Measurements from ENCODE around the gene RTL10.

The RTL10 gene

DNA sequence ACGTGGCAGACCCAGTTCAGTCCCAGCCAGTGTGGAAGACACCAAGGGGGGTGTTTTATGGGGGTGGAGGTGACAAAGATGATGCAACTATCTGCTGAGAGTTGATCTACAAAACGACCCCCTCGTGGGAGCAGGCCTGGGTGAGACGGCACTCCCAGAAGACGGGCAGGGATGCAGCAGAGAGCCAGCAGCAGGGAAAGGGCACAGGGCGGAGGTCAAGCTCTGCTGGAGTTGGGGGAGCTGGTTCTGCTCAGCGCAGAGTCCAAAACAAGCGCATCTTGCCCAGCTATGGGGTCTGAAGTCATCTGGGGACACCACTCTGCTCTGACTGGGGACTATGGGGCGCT is 3.9 kb downstream of the RTL10 start:
- Histone ChIP-seq H3K27ac (ENCODE audit: low read depth in 2 of 2, low read length in 2 of 2) (no peak overlapping the region), H3K27me3 (ENCODE audit: control insufficient read depth in 2 of 2, insufficient read depth in 2 of 2, low read length in 2 of 2) (no peaks in the 10 kb centered on the region), H3K4me1 (ENCODE audit: control insufficient read depth in 2 of 2, insufficient read depth in 2 of 2, low read length in 2 of 2) (peaks cover 19 to 26% of the 10 kb centered on the region in 2 donors), H3K9me3 (ENCODE audit: control insufficient read depth in 2 of 2, low read length in 2 of 2) (no peaks in the 10 kb centered on the region), H3K9ac (ENCODE audit: low read depth in 1 of 2, low read length in 2 of 2) (no peak overlapping the region), H3K36me3 (ENCODE audit: control insufficient read depth in 2 of 2, insufficient read depth in 2 of 2, low read length in 2 of 2) (peaks cover 13 to 30% of the 10 kb centered on the region in 2 donors), H3K4me3 (ENCODE audit: low read length in 2 of 2) (no peak overlapping the region)

DNA sequence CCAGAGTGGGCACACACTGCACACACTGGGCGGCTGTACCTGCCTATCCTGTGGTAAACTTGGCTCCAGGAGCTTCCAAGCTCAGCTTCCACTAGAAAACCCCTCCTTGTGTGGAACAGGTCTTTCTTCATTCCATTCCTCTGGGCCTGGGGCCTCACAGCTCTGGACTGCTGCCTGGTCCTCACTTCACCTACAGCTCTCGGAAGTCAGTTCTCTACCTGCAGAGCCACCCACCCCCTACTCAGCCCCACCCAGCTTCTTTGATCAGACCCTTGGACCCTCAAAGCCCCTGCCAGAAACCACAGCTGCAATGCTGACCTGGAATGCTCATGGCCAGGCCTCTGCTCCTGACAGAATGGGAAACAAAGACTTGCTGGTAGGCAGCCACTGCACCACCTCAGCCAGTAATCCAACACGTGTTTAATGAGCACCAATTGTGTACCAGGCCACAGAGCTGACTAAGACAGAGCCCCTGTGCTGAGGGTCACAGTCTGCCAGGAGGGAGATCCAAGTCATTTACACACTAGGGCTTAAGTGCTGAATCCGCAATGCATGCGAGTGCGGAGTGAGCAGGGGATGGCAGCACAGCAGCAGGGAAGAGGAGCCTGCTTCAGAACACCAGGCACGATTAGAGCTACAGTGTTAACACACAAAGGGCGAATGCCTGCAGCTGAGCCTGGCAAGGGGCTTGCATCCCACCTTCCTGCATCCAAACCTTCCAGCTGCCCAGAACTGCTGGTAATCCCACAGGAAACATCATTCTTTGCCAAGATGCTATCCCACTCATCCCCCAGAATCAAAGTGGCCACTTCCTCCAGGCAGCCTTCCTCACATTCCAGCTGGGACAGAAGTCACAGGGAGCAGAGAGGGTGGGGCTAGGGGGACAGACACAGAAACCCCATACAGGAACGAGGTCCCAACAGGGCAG is 4.6 kb downstream of the RTL10 start:
- no peak overlapping the region for H3K4me3 ChIP-seq (ENCODE audit: low read length in 2 of 2)
- peaks cover 14 to 22% of the 10 kb centered on the region in 2 donors for H3K4me1 ChIP-seq (ENCODE audit: control insufficient read depth in 2 of 2, insufficient read depth in 2 of 2, low read length in 2 of 2)
- H3K36me3 ChIP-seq (ENCODE audit: control insufficient read depth in 2 of 2, insufficient read depth in 2 of 2, low read length in 2 of 2), result peaks cover 13 to 30% of the 10 kb centered on the region in 2 donors
- no peaks in the 10 kb centered on the region for H3K27me3 ChIP-seq (ENCODE audit: control insufficient read depth in 2 of 2, insufficient read depth in 2 of 2, low read length in 2 of 2)
- no peaks in the 10 kb centered on the region for H3K9me3 ChIP-seq (ENCODE audit: control insufficient read depth in 2 of 2, low read length in 2 of 2)
- H3K27ac ChIP-seq (ENCODE audit: low read depth in 2 of 2, low read length in 2 of 2), result no peak overlapping the region
- no peak overlapping the region for H3K9ac ChIP-seq (ENCODE audit: low read depth in 1 of 2, low read length in 2 of 2)

DNA sequence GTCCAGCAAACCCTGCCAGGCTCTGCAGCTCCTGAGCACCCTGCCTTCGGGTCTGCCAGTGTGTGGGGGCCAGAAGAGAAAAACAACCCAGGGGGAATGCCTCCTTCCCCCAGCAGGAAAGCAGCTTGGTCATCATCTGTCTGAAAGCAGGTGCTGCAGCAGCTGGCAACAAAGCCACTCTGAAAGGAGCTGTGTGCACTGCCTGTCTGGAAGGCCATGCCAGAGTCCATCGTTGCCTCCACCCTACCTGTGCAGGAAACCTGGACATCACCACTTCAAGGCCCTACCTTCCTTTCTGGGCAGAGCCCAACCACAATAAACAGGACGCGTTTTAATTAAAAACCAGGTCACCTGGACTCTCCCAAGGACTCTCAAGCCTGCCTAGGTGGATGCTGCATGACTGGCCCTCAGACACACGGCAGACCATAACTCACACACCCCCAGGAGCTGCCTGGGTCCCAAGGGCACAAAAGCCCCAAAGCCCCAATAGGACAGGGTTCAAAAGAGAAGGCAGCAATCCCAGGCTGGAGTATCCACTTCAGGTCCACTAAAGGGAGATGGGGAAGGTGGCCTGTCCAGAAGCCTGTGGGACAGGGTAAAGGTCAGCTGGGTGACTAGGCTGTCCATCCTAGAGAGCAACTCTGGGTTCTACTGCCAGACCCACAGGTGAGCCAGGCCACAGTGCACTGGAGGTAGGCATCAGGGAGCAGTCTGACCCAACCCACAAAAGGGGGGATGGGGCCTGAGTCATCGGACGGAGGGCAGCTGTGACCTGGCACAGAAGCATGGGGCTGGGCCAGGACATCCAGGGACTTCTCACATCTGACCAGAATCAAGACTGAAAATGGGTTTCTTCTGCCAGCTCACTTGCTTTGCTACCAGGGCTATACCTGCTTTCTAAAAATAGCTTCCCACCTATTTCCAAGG is 6.1 kb downstream of the RTL10 start:
- Histone ChIP-seq H3K27ac (ENCODE audit: low read depth in 2 of 2, low read length in 2 of 2) (peak overlapping the region in 1 of 2 donors; percentile 50), H3K4me1 (ENCODE audit: control insufficient read depth in 2 of 2, insufficient read depth in 2 of 2, low read length in 2 of 2) (peaks cover 10 to 18% of the 10 kb centered on the region in 2 donors)

DNA sequence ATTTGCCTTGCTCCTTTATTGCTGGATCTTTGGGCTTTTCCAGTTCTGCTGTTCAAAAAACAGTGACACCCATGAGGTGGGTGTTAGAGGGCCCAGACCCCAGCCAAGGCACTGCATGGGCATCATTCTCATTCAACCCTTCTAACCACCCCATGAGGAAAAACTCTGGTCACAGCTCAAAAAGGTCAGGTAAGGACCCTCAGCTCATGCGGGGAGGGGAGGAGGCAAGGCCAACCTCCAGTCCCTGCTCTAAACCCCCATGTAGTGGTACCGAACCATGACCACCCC is 7.4 kb downstream of the RTL10 start:
- peaks cover 5 to 10% of the 10 kb centered on the region in 2 donors for H3K4me1 ChIP-seq (ENCODE audit: control insufficient read depth in 2 of 2, insufficient read depth in 2 of 2, low read length in 2 of 2)
- H3K36me3 ChIP-seq (ENCODE audit: control insufficient read depth in 2 of 2, insufficient read depth in 2 of 2, low read length in 2 of 2), result peaks cover 13 to 29% of the 10 kb centered on the region in 2 donors
- no peak overlapping the region for H3K4me3 ChIP-seq (ENCODE audit: low read length in 2 of 2)
- no peak overlapping the region for H3K9ac ChIP-seq (ENCODE audit: low read depth in 1 of 2, low read length in 2 of 2)
- no peak overlapping the region for H3K27ac ChIP-seq (ENCODE audit: low read depth in 2 of 2, low read length in 2 of 2)
- H3K9me3 ChIP-seq (ENCODE audit: control insufficient read depth in 2 of 2, low read length in 2 of 2), result no peaks in the 10 kb centered on the region
- H3K27me3 ChIP-seq (ENCODE audit: control insufficient read depth in 2 of 2, insufficient read depth in 2 of 2, low read length in 2 of 2), result no peaks in the 10 kb centered on the region

More for the DNA sequence above, 6.1 kb downstream of the RTL10 start:
- Histone ChIP-seq H3K27me3 (ENCODE audit: control insufficient read depth in 2 of 2, insufficient read depth in 2 of 2, low read length in 2 of 2) (no peaks in the 10 kb centered on the region), H3K4me3 (ENCODE audit: low read length in 2 of 2) (no peak overlapping the region), H3K9me3 (ENCODE audit: control insufficient read depth in 2 of 2, low read length in 2 of 2) (no peaks in the 10 kb centered on the region), H3K36me3 (ENCODE audit: control insufficient read depth in 2 of 2, insufficient read depth in 2 of 2, low read length in 2 of 2) (peaks cover 13 to 30% of the 10 kb centered on the region in 2 donors), H3K9ac (ENCODE audit: low read depth in 1 of 2, low read length in 2 of 2) (no peak overlapping the region)

DNA sequence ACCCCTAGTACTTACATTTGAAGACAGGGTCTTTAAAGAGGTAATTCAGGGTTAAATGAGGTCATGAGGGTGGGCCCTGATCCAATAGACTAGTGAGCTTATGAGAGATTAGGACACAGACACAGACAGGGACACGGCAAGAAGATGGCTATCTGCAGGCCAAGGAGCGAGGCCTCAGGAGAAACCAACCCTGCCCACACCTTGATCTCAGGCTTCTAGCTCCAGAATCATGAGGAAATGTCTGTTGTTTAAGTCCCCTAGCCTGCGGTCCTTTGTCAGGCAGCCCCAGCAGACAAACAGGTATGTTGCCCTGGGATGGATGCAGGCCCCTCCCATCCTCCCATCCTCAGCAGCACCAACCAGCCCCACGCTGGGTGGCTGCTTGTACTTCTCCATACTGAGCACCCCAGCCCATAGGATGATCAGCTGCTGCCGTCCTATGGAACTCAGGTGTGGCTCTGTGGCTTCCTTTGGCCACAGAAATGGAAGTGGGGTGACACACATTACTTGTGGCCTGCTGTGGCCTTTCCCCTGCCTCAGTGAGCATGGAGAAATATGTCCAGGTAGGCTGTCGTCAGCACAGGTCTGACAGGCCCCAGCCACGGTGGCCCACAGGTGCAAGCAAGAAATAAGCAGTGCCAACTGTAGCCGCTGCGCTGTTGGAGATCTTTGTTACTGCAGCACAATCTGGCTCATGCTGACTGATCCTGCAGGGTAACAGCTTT is 7.9 kb downstream of the RTL10 start:
- H3K4me1 ChIP-seq (ENCODE audit: control insufficient read depth in 2 of 2, insufficient read depth in 2 of 2, low read length in 2 of 2), result peaks cover 5 to 10% of the 10 kb centered on the region in 2 donors
- no peaks in the 10 kb centered on the region for H3K9me3 ChIP-seq (ENCODE audit: control insufficient read depth in 2 of 2, low read length in 2 of 2)
- peaks cover 13 to 24% of the 10 kb centered on the region in 2 donors for H3K36me3 ChIP-seq (ENCODE audit: control insufficient read depth in 2 of 2, insufficient read depth in 2 of 2, low read length in 2 of 2)
- no peaks in the 10 kb centered on the region for H3K27me3 ChIP-seq (ENCODE audit: control insufficient read depth in 2 of 2, insufficient read depth in 2 of 2, low read length in 2 of 2)
- no peak overlapping the region for H3K27ac ChIP-seq (ENCODE audit: low read depth in 2 of 2, low read length in 2 of 2)
- no peak overlapping the region for H3K9ac ChIP-seq (ENCODE audit: low read depth in 1 of 2, low read length in 2 of 2)
- H3K4me3 ChIP-seq (ENCODE audit: low read length in 2 of 2), result no peak overlapping the region

GRCh38 chr22:19845054-19845722 is 9.5 kb downstream of the RTL10 start:
- Histone ChIP-seq H3K9ac (ENCODE audit: low read depth in 1 of 2, low read length in 2 of 2) (no peak overlapping the region), H3K4me1 (ENCODE audit: control insufficient read depth in 2 of 2, insufficient read depth in 2 of 2, low read length in 2 of 2) (peaks cover 5 to 10% of the 10 kb centered on the region in 2 donors), H3K27me3 (ENCODE audit: control insufficient read depth in 2 of 2, insufficient read depth in 2 of 2, low read length in 2 of 2) (no peaks in the 10 kb centered on the region), H3K9me3 (ENCODE audit: control insufficient read depth in 2 of 2, low read length in 2 of 2) (no peaks in the 10 kb centered on the region), H3K36me3 (ENCODE audit: control insufficient read depth in 2 of 2, insufficient read depth in 2 of 2, low read length in 2 of 2) (peaks cover 2 to 8% of the 10 kb centered on the region in 2 donors), H3K4me3 (ENCODE audit: low read length in 2 of 2) (no peak overlapping the region), H3K27ac (ENCODE audit: low read depth in 2 of 2, low read length in 2 of 2) (no peak overlapping the region)

DNA sequence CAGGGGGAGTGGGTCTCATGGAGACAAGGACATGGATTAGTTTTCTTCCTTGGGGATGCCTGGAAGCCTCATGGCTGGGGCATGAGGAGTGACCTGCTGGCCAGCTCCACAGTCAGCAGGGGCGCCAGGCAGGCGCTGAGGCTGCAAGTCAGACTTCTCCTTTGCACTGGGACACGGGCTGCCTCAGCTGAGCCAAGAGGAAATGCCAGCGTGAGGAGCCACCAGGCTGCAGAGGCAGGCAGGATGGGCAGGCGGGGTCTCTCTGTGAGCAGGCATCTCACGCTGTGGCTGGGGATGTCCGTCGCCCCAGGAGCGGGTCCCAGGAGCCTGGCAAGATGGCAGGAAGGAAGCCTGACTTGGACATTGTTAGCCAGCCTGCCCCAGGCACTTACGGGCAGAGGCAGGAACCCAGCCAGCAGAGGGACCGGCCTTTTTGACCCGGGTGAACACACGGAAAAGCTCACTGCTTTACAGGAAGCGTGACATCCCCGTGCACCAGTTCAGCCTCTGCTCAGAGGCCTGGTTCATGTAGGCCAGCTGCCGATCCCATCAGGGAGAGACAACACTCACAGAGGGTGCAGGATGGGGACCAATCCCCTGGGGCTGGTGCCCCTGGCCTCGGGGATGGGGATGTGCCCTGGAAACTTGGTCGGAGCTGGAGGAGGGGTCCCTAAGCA is 10.2 kb downstream of the RTL10 start:
- Histone ChIP-seq H3K36me3 (ENCODE audit: control insufficient read depth in 2 of 2, insufficient read depth in 2 of 2, low read length in 2 of 2) (peaks cover 0 to 4% of the 10 kb centered on the region in 2 donors), H3K27me3 (ENCODE audit: control insufficient read depth in 2 of 2, insufficient read depth in 2 of 2, low read length in 2 of 2) (no peaks in the 10 kb centered on the region), H3K4me1 (ENCODE audit: control insufficient read depth in 2 of 2, insufficient read depth in 2 of 2, low read length in 2 of 2) (peaks cover 5 to 10% of the 10 kb centered on the region in 2 donors), H3K4me3 (ENCODE audit: low read length in 2 of 2) (no peak overlapping the region), H3K9ac (ENCODE audit: low read depth in 1 of 2, low read length in 2 of 2) (no peak overlapping the region), H3K27ac (ENCODE audit: low read depth in 2 of 2, low read length in 2 of 2) (no peak overlapping the region), H3K9me3 (ENCODE audit: control insufficient read depth in 2 of 2, low read length in 2 of 2) (no peaks in the 10 kb centered on the region)

DNA sequence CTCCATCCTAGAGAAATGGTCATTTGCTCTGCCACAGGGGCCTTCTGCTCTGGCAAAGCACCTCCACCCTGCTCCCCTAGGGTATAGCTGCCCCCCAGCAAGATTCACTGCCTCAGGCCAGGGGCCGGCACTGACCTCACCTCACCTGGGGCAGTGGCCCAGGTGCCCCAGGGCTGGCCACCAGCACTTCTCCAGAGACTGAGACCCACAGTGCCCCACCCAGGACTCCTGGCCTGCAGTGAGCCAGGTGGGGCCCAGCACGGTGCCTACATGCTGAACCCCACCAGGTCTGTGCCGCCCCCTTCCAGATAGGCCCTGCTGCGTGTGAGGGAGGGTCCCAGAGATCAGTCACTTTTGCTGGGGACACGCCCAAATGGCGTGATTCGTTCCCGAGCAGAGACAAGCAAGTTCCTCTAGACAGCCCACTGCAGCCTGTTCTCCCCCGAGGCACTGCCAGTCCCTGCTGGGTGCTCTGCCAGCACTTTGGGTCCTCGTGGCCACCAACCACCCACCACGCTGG is 10.8 kb downstream of the RTL10 start:
- H3K4me3 ChIP-seq (ENCODE audit: low read length in 2 of 2), result no peak overlapping the region
- H3K9me3 ChIP-seq (ENCODE audit: control insufficient read depth in 2 of 2, low read length in 2 of 2), result no peaks in the 10 kb centered on the region
- H3K27me3 ChIP-seq (ENCODE audit: control insufficient read depth in 2 of 2, insufficient read depth in 2 of 2, low read length in 2 of 2), result no peaks in the 10 kb centered on the region
- H3K36me3 ChIP-seq (ENCODE audit: control insufficient read depth in 2 of 2, insufficient read depth in 2 of 2, low read length in 2 of 2), result peaks cover 0 to 4% of the 10 kb centered on the region in 2 donors
- peaks cover 5 to 10% of the 10 kb centered on the region in 2 donors for H3K4me1 ChIP-seq (ENCODE audit: control insufficient read depth in 2 of 2, insufficient read depth in 2 of 2, low read length in 2 of 2)
- no peak overlapping the region for H3K27ac ChIP-seq (ENCODE audit: low read depth in 2 of 2, low read length in 2 of 2)
- no peak overlapping the region for H3K9ac ChIP-seq (ENCODE audit: low read depth in 1 of 2, low read length in 2 of 2)

Data from mucosa of rectum (tissue), 2 donors.